Inferior parietal cortex (tissue), 1 donor: ENCODE results near the gene ADAM33.

Experiments used
- DNase-seq: peaks from one replicate; pipeline ENCODE4 v3.0.0-alpha.2; 2016; ENCODE audit errors: extremely low spot score

The ADAM33 gene

DNA sequence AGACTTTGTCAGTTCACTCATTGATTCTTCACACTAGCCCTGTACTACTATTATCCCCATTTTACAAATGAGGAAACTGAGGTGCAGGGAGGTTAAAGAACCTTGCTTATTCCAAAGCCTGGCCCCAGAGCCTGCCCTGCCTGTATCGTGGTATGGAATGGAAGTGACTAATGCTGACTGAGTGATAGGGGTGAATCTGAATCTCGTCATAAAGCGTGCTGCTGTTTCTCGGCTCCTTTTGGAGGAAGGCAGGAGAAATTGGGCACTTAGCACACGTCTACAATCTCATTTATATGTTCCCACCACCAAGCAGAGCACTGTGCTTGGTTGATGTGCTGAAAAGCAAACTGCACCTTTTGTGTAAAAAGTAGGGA is 35.8 kb downstream of the ADAM33 start:
- no peak for DNase-seq

DNA sequence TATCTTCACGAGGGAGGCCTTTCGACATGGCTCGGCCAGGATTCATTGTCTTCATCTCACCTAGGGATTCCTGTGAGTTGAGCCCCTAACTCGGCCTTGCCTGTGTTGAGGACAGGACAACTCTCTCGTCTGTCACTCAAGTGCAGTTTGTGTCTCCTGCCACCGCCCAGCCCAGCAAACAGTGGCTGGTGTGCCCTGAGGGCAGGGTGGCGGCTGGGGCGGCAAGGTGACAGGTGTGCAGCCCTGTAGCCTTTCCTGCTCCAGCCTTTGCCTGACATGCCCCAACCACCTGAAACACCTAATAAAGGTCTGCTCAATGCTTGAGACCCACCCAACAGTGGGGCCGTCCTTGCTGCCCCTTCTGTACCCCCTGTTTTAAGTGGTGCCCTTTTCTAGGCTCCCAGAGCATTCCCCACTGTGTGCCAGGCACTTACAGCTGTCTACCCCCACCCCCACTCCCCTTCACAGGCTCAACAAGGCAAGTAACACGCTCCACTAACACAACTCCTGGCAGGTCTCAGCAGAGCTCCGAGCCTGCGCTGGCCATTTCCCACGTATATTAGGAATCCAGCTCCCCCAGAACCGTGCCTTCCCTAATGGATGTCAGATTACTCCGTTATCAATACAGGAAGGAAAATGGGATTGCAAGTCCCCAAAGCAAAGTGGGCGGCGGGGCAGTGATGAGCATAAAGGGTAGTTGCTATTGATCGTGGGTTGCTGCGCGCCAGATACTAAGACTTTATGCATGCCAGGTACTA is 36.3 kb downstream of the ADAM33 start:
- DNase-seq = no peak

DNA sequence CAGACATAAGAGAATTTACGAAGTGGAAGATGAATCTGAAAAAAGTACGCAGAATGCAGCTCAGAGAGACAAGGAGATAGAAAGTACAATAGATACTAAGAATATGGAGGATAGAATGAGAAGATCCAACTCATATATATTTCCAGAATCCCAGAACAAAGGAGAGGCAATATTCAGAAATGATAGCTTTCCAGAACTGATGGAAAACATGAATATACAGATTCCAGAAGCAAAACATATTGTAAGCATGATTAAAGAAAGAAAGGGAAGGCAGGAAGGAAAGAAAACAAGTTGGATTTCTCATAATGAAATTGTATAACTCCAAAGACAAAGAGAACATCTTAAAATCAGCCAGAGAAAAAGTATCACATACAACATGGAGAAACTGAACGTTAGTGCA is 41.6 kb downstream of the ADAM33 start:
- no peak for DNase-seq

GRCh38 chr20:3635346-3635745 is 46.5 kb downstream of the ADAM33 start:
- DNase-seq = no peak

GRCh38 chr20:3633913-3634478 is 47.8 kb downstream of the ADAM33 start:
- DNase-seq = no peak

- no peak for DNase-seq
Observed at GRCh38 chr20:3632311-3633004, 49.4 kb downstream of the ADAM33 start.

- DNase-seq = no peak
Observed at GRCh38 chr20:3631534-3631933, 50.3 kb downstream of the ADAM33 start.

DNA sequence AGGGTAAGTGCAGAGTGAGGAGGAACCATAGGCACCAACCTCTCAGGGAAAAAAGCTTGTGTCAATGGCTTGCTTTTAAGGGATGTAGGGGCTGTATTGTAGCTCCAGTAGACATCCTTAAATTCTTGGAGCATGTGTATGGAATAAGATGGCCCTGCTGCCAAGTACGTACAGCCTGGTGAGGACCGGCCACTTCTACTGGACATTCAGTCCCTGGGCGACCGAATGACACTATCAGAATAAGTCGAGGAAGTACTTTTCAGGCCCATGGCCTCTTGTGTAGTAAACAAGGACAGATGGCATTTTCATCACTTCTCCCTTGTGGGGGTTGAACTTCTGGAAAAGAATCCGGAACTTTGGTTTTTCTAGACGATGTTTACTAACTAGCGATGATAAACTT is 51.4 kb downstream of the ADAM33 start:
- DNase-seq = no peak

GRCh38 chr20:3629893-3630292 is 51.9 kb downstream of the ADAM33 start:
- DNase-seq = no peak

DNA sequence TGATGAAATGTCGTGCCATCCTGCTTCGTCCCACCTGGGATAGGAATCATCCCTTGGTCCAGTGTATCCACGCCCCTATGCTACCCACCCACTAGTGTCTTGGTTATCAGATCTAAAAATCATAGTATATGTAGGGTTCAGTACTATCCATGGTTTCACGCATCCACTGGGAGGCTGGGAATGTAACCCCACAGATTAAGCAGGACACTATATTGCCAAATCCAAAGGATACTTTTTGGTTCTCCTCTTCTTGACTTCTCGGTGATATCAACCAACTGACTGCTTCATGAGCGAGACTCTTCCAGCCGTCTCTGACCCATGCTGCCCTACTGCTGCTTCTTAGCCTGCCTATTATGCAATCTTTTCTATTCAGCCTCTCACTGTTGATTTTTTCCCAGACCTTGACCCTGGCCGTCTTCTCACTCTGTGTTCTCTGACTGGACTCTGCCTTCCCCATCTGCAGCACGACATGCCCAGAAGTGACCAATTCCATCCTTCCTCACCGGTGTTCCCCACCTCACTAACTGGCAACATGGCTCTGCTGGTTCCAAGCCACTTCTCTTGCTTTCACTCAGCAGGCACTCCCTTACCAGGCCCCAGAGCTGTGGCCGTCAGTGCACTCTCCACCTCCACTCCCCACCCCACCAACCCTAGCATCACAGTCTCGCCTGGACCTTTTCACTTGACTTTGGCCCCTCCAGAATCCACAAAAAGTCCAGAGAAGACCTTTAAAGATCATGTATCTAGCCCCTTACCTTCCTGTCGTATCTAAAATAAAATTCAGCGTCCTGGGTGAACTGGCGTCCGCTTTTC is 53.1 kb downstream of the ADAM33 start:
- DNase-seq = no peak

DNA sequence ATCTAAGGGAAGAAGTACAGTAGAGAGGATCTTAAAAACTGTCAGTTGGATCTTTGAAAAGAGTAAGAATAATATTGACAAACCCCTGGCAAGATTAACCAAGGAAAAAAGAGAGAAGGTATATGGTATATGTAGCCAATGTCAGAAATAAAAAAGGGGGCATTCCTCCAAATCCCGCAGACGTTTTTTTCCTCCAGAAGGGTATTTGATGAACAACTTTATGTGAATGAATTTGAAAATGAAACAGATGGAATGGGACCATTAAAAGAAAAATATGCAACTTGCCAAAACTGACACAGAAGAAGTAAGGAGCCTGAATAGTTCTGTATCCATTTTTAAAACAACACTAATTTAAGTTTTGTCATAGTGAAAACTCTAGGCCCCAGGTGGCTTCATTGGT is 54.3 kb downstream of the ADAM33 start:
- DNase-seq = no peak

DNA sequence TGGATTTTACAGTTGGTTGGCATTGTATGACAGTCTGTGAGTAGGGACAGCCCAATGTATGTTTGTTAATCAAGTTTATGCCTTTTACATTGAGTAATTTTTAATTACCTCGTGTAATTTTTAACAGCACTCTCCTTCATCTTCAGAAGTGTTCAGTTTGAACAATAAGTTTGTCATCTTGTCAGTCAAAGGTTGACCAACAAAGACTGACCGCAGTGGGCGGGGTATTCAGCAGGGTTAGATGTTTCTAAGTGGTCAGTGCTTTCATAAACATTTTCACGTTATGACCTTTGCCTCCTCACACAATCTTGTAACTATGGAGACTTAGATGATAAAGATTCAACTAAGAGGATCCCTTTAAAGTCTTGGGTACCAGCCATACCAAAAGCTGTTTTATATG is 59.4 kb downstream of the ADAM33 start:
- DNase-seq = no peak

DNA sequence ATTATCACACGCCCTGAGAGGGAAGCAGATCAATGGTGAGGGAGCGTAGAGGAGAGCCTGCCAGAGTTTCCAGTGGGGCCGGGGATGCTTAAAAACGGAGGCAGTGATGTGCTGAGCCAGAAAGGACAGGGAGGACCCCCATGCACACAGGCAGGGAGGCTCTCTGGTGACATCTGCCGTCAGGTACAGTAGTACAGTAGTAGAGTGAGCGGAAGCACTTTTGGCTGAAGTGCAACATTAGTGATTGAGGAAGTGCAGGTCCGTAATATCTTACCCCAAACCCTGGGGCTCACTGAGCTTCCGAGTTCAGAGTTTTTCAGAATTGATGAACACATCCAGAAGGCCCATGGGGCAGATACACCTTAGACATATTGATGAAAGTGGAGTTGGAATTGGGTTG is 60.7 kb downstream of the ADAM33 start:
- DNase-seq = no peak
